Thymus (tissue), 11 donors: ENCODE measurements around the gene DMD. TPM values are rescaled to one million over a fixed set of nuclear protein-coding genes. Genes with fewer than 3 reads are reported as not detected.

Experiments
- DNase-seq, 9 donors: peaks; one replicate each; pipeline ENCODE4 v3.0.0-alpha.2; 2013; ENCODE audit warnings: low spot score in 9 of 9, low read depth in 6 of 9, missing footprints in 1 of 9
- H3K27ac ChIP-seq, 2 donors: one replicate each; pipeline ENCODE4 v1.5.1; 2013; ENCODE audit warnings: control low read depth in 1 of 2, low read depth in 1 of 2, low read length in 1 of 2, mild to moderate bottlenecking in 1 of 2, moderate library complexity in 1 of 2
- H3K27me3 ChIP-seq, 2 donors: one replicate each; pipeline ENCODE4 v1.5.1; 2013; ENCODE audit warnings: low read length in 1 of 2; ENCODE audit not compliant: control insufficient read depth in 2 of 2, insufficient read depth in 1 of 2
- H3K36me3 ChIP-seq, 2 donors: one replicate each; pipeline ENCODE4 v1.5.1; 2013; ENCODE audit warnings: low read length in 1 of 2, mild to moderate bottlenecking in 1 of 2, moderate library complexity in 1 of 2; ENCODE audit not compliant: control insufficient read depth in 2 of 2, insufficient read depth in 2 of 2
- H3K4me1 ChIP-seq, 2 donors: one replicate each; pipeline ENCODE4 v1.5.1; 2013; ENCODE audit warnings: low read length in 2 of 2; ENCODE audit not compliant: control insufficient read depth in 2 of 2, insufficient read depth in 2 of 2
- H3K4me3 ChIP-seq, 2 donors: one replicate each; pipeline ENCODE4 v1.5.1; 2013; ENCODE audit warnings: low read length in 2 of 2, control low read depth in 1 of 2, mild to moderate bottlenecking in 1 of 2
- H3K9me3 ChIP-seq, 2 donors: one replicate each; pipeline ENCODE4 v1.5.1; 2013; ENCODE audit warnings: low read length in 1 of 2, mild to moderate bottlenecking in 1 of 2; ENCODE audit not compliant: control insufficient read depth in 2 of 2, insufficient read depth in 1 of 2
- WGBS: extraction: QIAGEN DNeasy Blood & Tissue Kit; methylation state at CpG from one replicate; pipeline ENCODE4 v1.1.7; 2013; 5-methylcytosine and 5-hydroxymethylcytosine counted together
- polyA plus RNA-seq: library from polyadenylated mRNA; stranded (reverse); fragments of 200-250 nt; gene quantifications from one replicate; pipeline ENCODE4 v1.2.3, GENCODE V29; 2013
- total RNA-seq: library from RNA; stranded (reverse); fragments of 120-200 nt; gene quantifications from one replicate; pipeline ENCODE4 v1.2.4, GENCODE V29; 2013
- donor health status: healthy.

DMD gene
- total and polyA plus RNA-seq, 2 donors, result 4.7 to 5.7 TPM

DNA sequence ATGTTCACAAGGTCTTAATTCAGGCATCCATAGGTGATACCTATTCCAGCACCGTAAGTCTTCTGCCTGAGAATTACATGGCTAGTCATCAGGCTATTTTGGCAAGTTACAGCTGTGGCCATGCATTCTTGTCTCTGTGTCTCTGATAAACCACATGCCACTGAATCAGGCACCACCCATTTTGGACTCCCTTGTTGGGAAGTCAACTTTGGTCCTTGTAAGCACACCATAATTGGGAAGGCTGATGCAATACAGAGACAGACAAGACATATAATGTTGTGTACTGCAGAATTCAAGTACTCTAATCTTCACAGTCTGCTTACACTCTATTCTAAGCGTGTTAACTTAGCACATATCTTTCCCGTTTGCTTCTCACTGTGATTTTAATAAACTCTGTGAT is 1655.8 kb downstream of the DMD start:
- Histone ChIP-seq H3K27ac (no peak overlapping the region), H3K36me3 (no peaks in the 10 kb centered on the region), H3K4me1 (no peaks in the 10 kb centered on the region), H3K4me3 (no peak overlapping the region), H3K9me3 (no peaks in the 10 kb centered on the region), H3K27me3 (no peaks in the 10 kb centered on the region)
- 94% methylated on average over 3 of the region's 3 CpGs for WGBS
- DNase-seq, result no peak

DNA sequence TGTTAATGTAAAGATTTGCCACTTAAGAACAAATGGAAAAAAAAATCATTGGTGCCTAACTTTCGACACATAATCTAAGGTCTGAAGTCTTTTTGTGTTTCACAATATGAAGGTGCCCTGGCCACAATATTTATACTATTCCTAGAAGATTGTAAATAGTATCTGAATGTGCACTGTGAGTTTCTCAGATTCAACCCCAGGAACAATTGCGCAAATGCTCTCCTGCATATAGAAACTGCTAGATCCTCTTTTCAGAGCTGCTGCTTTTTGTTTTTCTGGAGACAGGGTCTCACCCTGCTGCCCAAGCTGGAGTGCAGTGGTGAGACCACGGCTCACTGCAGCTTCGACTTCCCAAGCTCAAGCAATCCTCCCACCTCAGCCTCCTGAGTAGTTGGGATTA is 1659.4 kb downstream of the DMD start:
- no peaks in the 10 kb centered on the region for H3K4me1 ChIP-seq
- no peaks in the 10 kb centered on the region for H3K27me3 ChIP-seq
- H3K36me3 ChIP-seq, result no peaks in the 10 kb centered on the region
- DNase-seq, result no peak
- no peak overlapping the region for H3K27ac ChIP-seq
- 91% methylated on average over 4 of the region's 4 CpGs for WGBS
- no peaks in the 10 kb centered on the region for H3K9me3 ChIP-seq
- no peak overlapping the region for H3K4me3 ChIP-seq

DNA sequence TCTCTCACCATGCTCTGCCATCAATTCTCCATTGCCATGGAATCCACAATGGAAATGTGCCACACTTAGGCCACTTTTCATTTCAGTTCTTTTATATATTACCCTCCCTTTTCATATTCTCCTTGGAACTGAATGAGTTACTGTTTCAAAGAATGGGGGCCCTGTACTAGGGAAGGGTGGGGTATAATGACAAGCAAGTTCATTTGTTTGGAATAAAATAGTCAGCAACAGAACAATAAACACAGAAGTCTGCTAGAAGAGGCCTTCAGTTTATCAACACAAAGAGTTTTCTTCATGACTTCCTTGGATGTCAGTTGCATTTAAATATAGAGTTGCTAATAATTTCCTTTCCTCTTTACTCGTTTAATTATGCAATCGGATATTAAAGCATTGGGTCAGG is 1661.2 kb downstream of the DMD start:
- H3K27ac ChIP-seq, result no peak overlapping the region
- DNase-seq, result no peak
- H3K9me3 ChIP-seq, result no peaks in the 10 kb centered on the region
- no peak overlapping the region for H3K4me3 ChIP-seq
- H3K36me3 ChIP-seq, result no peaks in the 10 kb centered on the region
- no peaks in the 10 kb centered on the region for H3K27me3 ChIP-seq
- WGBS, result 91% methylated on average over 2 of the region's 2 CpGs
- no peaks in the 10 kb centered on the region for H3K4me1 ChIP-seq

DNA sequence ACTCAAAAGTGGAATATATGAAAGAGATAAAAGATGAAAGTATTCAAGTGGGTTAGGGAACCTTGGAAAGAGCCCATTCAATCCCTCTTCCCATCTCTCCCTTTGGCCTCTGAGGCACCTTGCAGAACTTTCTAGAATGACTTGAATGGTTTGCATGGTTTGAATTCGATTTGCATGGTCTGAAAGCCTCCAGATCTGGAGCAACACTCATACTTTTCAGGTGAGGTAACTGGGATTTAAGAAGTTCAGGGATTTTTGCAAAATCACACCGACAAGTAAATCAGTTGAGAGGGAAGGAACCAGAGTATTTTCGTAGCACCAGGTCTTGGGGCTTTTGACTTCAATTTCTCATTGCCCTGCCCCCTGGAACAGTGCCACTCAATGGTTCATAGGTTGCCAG is 1663.5 kb downstream of the DMD start:
- no peaks in the 10 kb centered on the region for H3K9me3 ChIP-seq
- H3K36me3 ChIP-seq, result no peaks in the 10 kb centered on the region
- WGBS, result 75% methylated on average over 3 of the region's 3 CpGs
- DNase-seq, result no peak
- no peak overlapping the region for H3K4me3 ChIP-seq
- H3K27ac ChIP-seq, result no peak overlapping the region
- H3K27me3 ChIP-seq, result no peaks in the 10 kb centered on the region
- H3K4me1 ChIP-seq, result no peaks in the 10 kb centered on the region

DNA sequence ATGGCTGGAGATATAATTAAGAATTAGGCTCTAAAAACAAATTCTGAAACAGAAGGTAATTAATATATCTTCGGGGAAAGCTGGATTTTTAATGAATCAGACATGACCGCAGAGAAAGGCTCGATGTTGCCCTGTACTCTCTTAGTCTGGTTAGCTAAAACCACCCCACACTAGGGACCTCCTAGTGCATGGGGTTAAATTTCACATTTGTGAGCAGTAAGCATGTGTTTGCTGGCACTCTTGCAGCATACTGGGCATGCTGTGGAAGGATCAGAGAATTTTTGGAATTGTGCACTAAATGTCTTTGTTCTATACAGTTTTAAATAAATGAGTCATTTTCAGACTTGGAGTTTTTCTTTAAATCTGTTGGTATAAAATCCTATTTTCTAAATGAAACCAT is 1663.9 kb downstream of the DMD start:
- Histone ChIP-seq H3K4me3 (no peak overlapping the region), H3K9me3 (no peaks in the 10 kb centered on the region), H3K4me1 (no peaks in the 10 kb centered on the region), H3K27me3 (no peaks in the 10 kb centered on the region), H3K27ac (no peak overlapping the region), H3K36me3 (no peaks in the 10 kb centered on the region)
- 98% methylated on average over 3 of the region's 3 CpGs for WGBS
- DNase-seq, result no peak

DNA sequence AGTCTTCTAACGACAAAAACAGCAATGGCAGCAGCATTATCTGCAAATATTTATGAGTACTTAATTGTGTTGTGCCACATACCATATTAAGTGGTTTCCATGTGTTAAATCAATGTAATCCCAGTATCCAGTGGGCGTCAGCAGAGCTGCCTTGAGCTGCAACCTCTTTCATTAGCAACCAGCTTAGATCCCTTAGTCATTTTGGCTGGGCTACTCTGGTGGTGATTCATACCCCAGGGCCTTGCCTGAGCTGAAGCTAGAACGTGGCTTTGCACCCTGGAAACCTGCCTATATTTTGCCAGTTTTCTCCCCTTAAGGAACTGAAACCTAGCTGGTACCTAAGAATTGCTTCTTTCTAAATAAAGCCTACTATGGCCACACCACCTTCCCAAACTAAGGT is 1665.2 kb downstream of the DMD start:
- WGBS, result 81% methylated on average over 3 of the region's 3 CpGs
- H3K27me3 ChIP-seq, result no peaks in the 10 kb centered on the region
- H3K4me3 ChIP-seq, result no peak overlapping the region
- no peaks in the 10 kb centered on the region for H3K4me1 ChIP-seq
- no peaks in the 10 kb centered on the region for H3K36me3 ChIP-seq
- no peak overlapping the region for H3K27ac ChIP-seq
- H3K9me3 ChIP-seq, result no peaks in the 10 kb centered on the region
- DNase-seq, result no peak

DNA sequence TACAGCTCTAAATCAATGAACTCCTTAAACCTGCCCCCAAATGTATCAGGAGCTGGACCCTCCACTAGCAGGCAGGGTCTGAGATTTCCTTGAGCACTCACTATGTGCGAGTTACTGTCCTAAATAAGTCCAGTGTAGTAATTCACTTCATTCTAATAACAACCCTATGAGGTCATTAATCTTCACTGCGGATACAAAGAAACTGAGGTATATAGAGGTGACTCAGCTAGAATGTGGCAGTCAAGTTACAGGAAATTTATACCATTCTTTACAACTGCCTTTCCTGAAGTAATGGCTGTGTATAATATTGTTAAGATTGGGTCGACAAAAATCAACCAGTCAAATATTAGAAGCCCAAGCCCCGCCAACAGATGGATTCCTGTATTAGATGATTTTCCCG is 1665.6 kb downstream of the DMD start:
- no peaks in the 10 kb centered on the region for H3K4me1 ChIP-seq
- DNase-seq, result no peak
- H3K27ac ChIP-seq, result no peak overlapping the region
- no peaks in the 10 kb centered on the region for H3K27me3 ChIP-seq
- WGBS, result 89% methylated on average over 5 of the region's 5 CpGs
- no peak overlapping the region for H3K4me3 ChIP-seq
- H3K9me3 ChIP-seq, result no peaks in the 10 kb centered on the region
- H3K36me3 ChIP-seq, result no peaks in the 10 kb centered on the region

DNA sequence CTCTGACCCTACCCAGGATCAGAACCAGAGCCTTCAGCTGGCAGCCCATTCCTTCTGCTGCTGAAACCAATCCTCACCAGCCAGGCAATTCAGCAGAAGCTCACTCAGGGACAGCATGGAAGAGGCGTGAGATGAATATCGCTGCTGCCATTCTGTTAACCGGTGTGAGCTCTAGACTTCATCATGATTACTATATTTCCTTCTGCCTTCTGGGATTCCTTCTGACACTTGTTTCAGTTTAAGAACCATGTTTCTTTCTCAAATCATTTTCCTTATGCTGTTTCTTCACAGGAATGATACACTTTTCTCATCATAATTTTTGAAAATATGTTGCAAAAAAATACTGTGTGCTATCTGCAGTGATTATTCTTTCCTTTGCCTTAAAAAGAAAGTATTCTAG is 1666.2 kb downstream of the DMD start:
- H3K9me3 ChIP-seq, result no peaks in the 10 kb centered on the region
- WGBS, result 99% methylated on average over 3 of the region's 3 CpGs
- H3K36me3 ChIP-seq, result no peaks in the 10 kb centered on the region
- H3K27ac ChIP-seq, result no peak overlapping the region
- H3K4me1 ChIP-seq, result no peaks in the 10 kb centered on the region
- H3K4me3 ChIP-seq, result no peak overlapping the region
- no peak for DNase-seq
- H3K27me3 ChIP-seq, result no peaks in the 10 kb centered on the region

DNA sequence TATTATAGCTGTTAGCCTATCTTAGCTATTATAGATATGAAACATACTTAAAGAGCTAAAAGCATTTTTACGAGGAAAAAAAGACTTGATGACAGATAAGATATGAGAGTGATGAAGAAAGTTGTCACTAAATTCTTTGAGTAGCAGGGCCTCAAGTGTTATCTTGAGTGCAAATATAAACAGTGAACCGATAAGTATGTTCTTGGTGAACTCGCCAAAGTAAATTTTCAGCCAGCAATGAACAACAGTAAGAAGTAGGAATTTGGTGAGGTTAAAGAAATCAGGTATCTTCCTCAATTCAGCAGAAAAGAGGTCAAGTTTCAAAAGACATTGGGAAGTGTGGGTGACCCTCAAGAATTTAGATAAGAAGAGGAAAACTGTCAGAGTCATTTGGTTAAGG is 1667.7 kb downstream of the DMD start:
- Histone ChIP-seq H3K4me3 (no peak overlapping the region), H3K9me3 (no peaks in the 10 kb centered on the region), H3K4me1 (no peaks in the 10 kb centered on the region), H3K27ac (no peak overlapping the region), H3K27me3 (no peaks in the 10 kb centered on the region), H3K36me3 (no peaks in the 10 kb centered on the region)
- no peak for DNase-seq
- WGBS, result 91% methylated on average over 3 of the region's 3 CpGs

DNA sequence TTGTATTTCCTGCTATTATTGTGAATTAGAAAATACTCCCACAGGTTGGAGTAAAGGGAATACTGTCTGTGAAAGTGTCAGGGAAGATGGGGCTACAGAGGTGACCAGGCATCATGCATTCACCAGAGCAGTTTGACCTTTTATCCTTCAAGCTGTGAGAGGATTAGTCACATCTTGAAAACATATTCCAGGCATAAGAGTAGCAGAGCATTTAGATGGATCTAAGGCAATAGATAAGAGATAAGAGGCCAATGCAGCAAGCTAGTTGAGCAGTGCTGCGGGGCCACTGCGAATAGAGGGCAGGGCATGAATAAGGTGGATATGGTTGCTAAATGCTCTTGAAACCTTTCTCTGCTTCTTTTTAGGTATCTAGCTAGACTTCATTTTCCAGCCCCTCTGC is 1668.8 kb downstream of the DMD start:
- H3K4me1 ChIP-seq, result no peaks in the 10 kb centered on the region
- no peaks in the 10 kb centered on the region for H3K9me3 ChIP-seq
- H3K27me3 ChIP-seq, result no peaks in the 10 kb centered on the region
- H3K4me3 ChIP-seq, result no peak overlapping the region
- H3K27ac ChIP-seq, result no peak overlapping the region
- no peaks in the 10 kb centered on the region for H3K36me3 ChIP-seq
- DNase-seq, result no peak
- 98% methylated on average over 2 of the region's 2 CpGs for WGBS
